H1 (cell line): ENCODE data around the gene PGLYRP4. TPM values are rescaled to one million over a fixed set of nuclear protein-coding genes. Genes with fewer than 3 reads are reported as not detected.

Experiments
- CTCF ChIA-PET: fragments of 300-600 bp; sonication (Branson Sonifier 250); formaldehyde crosslinking; loops from one replicate; lab custom pipeline; 2021; ENCODE audit not compliant: partially characterized antibody; lab: Charles Lee
- POLR2A ChIA-PET: fragments of 300-600 bp; sonication (Branson Sonifier 250); formaldehyde crosslinking; loops from one replicate; lab custom pipeline; 2021; ENCODE audit warnings: inconsistent platforms; ENCODE audit not compliant: partially characterized antibody; lab: Charles Lee
- DNase-seq, 2 experiments: peaks; one replicate each; pipeline versions ENCODE4 v3.0.0 to v3.0.0-alpha.2; 2010 to 2022; ENCODE audit warnings: low spot score in 2 of 2, low read depth in 1 of 2, mixed read lengths in 1 of 2
- FAIRE-seq: peaks from 2 replicates; lab custom pipeline; 2011; peaks lifted over from hg19 to GRCh38; lab: Jason Lieb, UNC
- H2AFZ ChIP-seq: 2 replicates; pipeline ENCODE4 v1.8.1; 2012; ENCODE audit warnings: low read length, inconsistent platforms
- H2AK5ac ChIP-seq: 2 replicates; pipeline ENCODE4 v1.6.1; 2013; ENCODE audit warnings: low read depth, low read length
- H2BK120ac ChIP-seq: replicated peaks from 2 replicates; pipeline ENCODE3; 2013; ENCODE audit warnings: low read depth, low read length, inconsistent platforms
- H2BK12ac ChIP-seq: 2 replicates; pipeline ENCODE4 v1.6.1; 2013; ENCODE audit warnings: low read depth, low read length
- H2BK15ac ChIP-seq: 2 replicates; pipeline ENCODE4 v1.6.1; 2013; ENCODE audit warnings: low read length
- H2BK20ac ChIP-seq: 2 replicates; pipeline ENCODE4 v1.6.1; 2013; ENCODE audit warnings: low read length
- H2BK5ac ChIP-seq: 2 replicates; pipeline ENCODE4 v1.6.1; 2013; ENCODE audit warnings: low read depth, low read length
- H3K14ac ChIP-seq: 2 replicates; pipeline ENCODE4 v1.6.1; 2013; ENCODE audit warnings: inconsistent platforms; ENCODE audit not compliant: insufficient read length
- H3K18ac ChIP-seq: 2 replicates; pipeline ENCODE4 v1.6.1; 2013; ENCODE audit warnings: low read length; ENCODE audit errors: extremely low read depth
- H3K23ac ChIP-seq: 2 replicates; pipeline ENCODE4 v1.6.1; 2013; ENCODE audit warnings: inconsistent platforms; ENCODE audit not compliant: insufficient read length
- H3K23me2 ChIP-seq: 2 replicates; pipeline ENCODE4 v1.6.1; 2013; ENCODE audit warnings: low read depth, low read length
- H3K27ac ChIP-seq: 2 replicates; pipeline ENCODE4 v1.6.1; 2011; ENCODE audit warnings: low read depth, low read length, inconsistent platforms
- H3K27me3 ChIP-seq, 4 experiments: replicated peaks in 1 of 4; 1 replicate in 1 of 4; 2 replicates in 3 of 4; pipeline versions ENCODE4 v1.6.1 to v1.8.1; 2011 to 2013; ENCODE audit warnings: low read length in 3 of 4, mild to moderate bottlenecking in 3 of 4, inconsistent platforms in 2 of 4, mixed read lengths in 2 of 4, moderate library complexity in 1 of 4; ENCODE audit not compliant: control insufficient read depth in 3 of 4, insufficient read depth in 3 of 4; ENCODE audit errors: extremely low read depth in 1 of 4
- H3K36me3 ChIP-seq, 4 experiments: 2 replicates each; pipeline versions ENCODE4 v1.6.1 to v1.8.1; 2011 to 2013; ENCODE audit warnings: mild to moderate bottlenecking in 4 of 4, low read length in 3 of 4, moderate library complexity in 2 of 4, control low read depth in 1 of 4, inconsistent platforms in 1 of 4; ENCODE audit not compliant: insufficient read depth in 4 of 4, control insufficient read depth in 2 of 4
- H3K4ac ChIP-seq: replicated peaks from 2 replicates; pipeline ENCODE3; 2013; ENCODE audit warnings: low read length, low read depth, mixed read lengths, inconsistent platforms; ENCODE audit not compliant: insufficient read length
- H3K4me1 ChIP-seq, 4 experiments: replicated peaks in 1 of 4; 1 replicate in 1 of 4; 2 replicates in 3 of 4; pipeline versions ENCODE4 v1.6.1 to v1.8.1; 2011 to 2013; ENCODE audit warnings: low read length in 3 of 4, inconsistent platforms in 2 of 4, mixed read lengths in 1 of 4; ENCODE audit not compliant: insufficient read depth in 4 of 4, control insufficient read depth in 3 of 4
- H3K4me2 ChIP-seq, 2 experiments: 2 replicates each; pipeline versions ENCODE4 v1.6.1 to v1.8.1; 2011 to 2013; ENCODE audit warnings: low read depth in 2 of 2, low read length in 2 of 2, control low read depth in 1 of 2, inconsistent platforms in 1 of 2, mild to moderate bottlenecking in 1 of 2; ENCODE audit not compliant: insufficient read depth in 1 of 2
- H3K4me3 ChIP-seq, 4 experiments: fragments of 200-600, 300-600 bp in 1 of 4; sonication (generic), shearing (Covaris generic), sonication (Bioruptor Twin) in 1 of 4; 2 replicates each; pipeline versions ENCODE4 v1.5.1 to v1.8.1; 2011 to 2016; ENCODE audit warnings: low read length in 4 of 4, low read depth in 3 of 4, control low read depth in 2 of 4, inconsistent platforms in 2 of 4, mild to moderate bottlenecking in 2 of 4, mixed read lengths in 1 of 4, moderate library complexity in 1 of 4; ENCODE audit not compliant: insufficient read depth in 2 of 4; ENCODE audit errors: extremely low read depth in 1 of 4
- H3K56ac ChIP-seq: replicated peaks from 2 replicates; pipeline ENCODE3; 2013; ENCODE audit warnings: low read depth, mild to moderate bottlenecking, mixed read lengths, low read length, inconsistent platforms; ENCODE audit not compliant: insufficient read length
- H3K79me1 ChIP-seq: 2 replicates; pipeline ENCODE4 v1.6.1; 2013; ENCODE audit warnings: low read depth, low read length, control low read depth
- H3K79me2 ChIP-seq, 2 experiments: 2 replicates each; pipeline versions ENCODE4 v1.6.1 to v1.8.1; 2012 to 2013; ENCODE audit warnings: low read length in 2 of 2, mild to moderate bottlenecking in 2 of 2, inconsistent platforms in 1 of 2; ENCODE audit not compliant: insufficient read depth in 2 of 2, control insufficient read depth in 1 of 2
- H3K9ac ChIP-seq, 4 experiments: replicated peaks in 1 of 4; 1 replicate in 1 of 4; 2 replicates in 3 of 4; pipeline versions ENCODE4 v1.6.1 to v1.8.1; 2011 to 2013; ENCODE audit warnings: low read depth in 3 of 4, low read length in 3 of 4, control low read depth in 2 of 4, mild to moderate bottlenecking in 2 of 4, moderate library complexity in 2 of 4, inconsistent platforms in 1 of 4; ENCODE audit errors: extremely low read depth in 1 of 4
- H3K9me3 ChIP-seq, 2 experiments: 2 replicates each; pipeline versions ENCODE4 v1.6.1 to v1.8.1; 2012 to 2013; ENCODE audit warnings: mild to moderate bottlenecking in 2 of 2, moderate library complexity in 2 of 2, control low read depth in 1 of 2, inconsistent platforms in 1 of 2, low read depth in 1 of 2, low read length in 1 of 2, mixed read lengths in 1 of 2; ENCODE audit not compliant: insufficient read depth in 2 of 2
- H4K20me1 ChIP-seq, 2 experiments: replicated peaks in 1 of 2; 2 replicates each; pipeline versions ENCODE3 to v1.8.1; 2011 to 2013; ENCODE audit warnings: inconsistent platforms in 2 of 2, low read length in 2 of 2, mild to moderate bottlenecking in 1 of 2; ENCODE audit not compliant: insufficient read depth in 2 of 2, control insufficient read depth in 1 of 2
- H4K5ac ChIP-seq: 2 replicates; pipeline ENCODE4 v1.6.1; 2013; ENCODE audit warnings: low read length, low read depth, mixed read lengths, inconsistent platforms; ENCODE audit not compliant: insufficient read length
- H4K8ac ChIP-seq: 2 replicates; pipeline ENCODE4 v1.8.0; 2013; ENCODE audit warnings: mild to moderate bottlenecking, moderate library complexity, low read length, inconsistent platforms; ENCODE audit not compliant: insufficient read depth; ENCODE audit errors: extremely low read depth
- H4K91ac ChIP-seq: replicated peaks from 2 replicates; pipeline ENCODE3; 2013; ENCODE audit warnings: low read length, mixed read lengths, inconsistent platforms; ENCODE audit not compliant: insufficient read length
- CBX5 ChIP-seq: fragments of 300-800, 300-1000 bp; sonication (generic); IDR thresholded peaks from 2 replicates; pipeline ENCODE4 v1.7.1; 2016; ENCODE audit warnings: antibody characterized with exemption, low read length, low read depth
- EGR1 ChIP-seq: IDR thresholded peaks from 2 replicates; pipeline ENCODE4 v1.6.1; 2011; ENCODE audit warnings: low read depth, low read length, borderline replicate concordance
- GABPA ChIP-seq: IDR thresholded peaks from 2 replicates; pipeline ENCODE4 v1.6.1; 2011; ENCODE audit warnings: mild to moderate bottlenecking, low read length, moderate library complexity, borderline replicate concordance; ENCODE audit not compliant: insufficient read depth
- HDAC6 ChIP-seq: IDR thresholded peaks from one replicate; pipeline ENCODE4 v1.7.1; 2012; ENCODE audit warnings: low read depth, mild to moderate bottlenecking, inconsistent platforms, low read length, moderate library complexity
- KDM4A ChIP-seq: IDR thresholded peaks from one replicate; pipeline ENCODE4 v1.7.1; 2012; ENCODE audit warnings: low read depth, mild to moderate bottlenecking, moderate library complexity, low read length, inconsistent platforms; ENCODE audit not compliant: severe bottlenecking
- SAP30 ChIP-seq: fragments of 300-600 bp; sonication (generic); IDR thresholded peaks from 2 replicates; pipeline ENCODE4 v1.7.1; 2012; ENCODE audit warnings: low read length, moderate library complexity, mild to moderate bottlenecking, inconsistent platforms; ENCODE audit not compliant: insufficient read depth, insufficient replicate concordance
- SIRT6 ChIP-seq: IDR thresholded peaks from one replicate; pipeline ENCODE4 v1.7.1; 2012; ENCODE audit warnings: low read length, inconsistent platforms
- SUZ12 ChIP-seq: fragments of 200-600 bp; sonication (generic); IDR thresholded peaks from 2 replicates; pipeline ENCODE4 v1.6.1; 2012; ENCODE audit warnings: mild to moderate bottlenecking, inconsistent platforms, low read length, moderate library complexity, mixed read lengths
- WGBS, 2 experiments: shearing (Covaris generic) in 1 of 2; methylation state at CpG; one replicate each; pipeline versions ENCODE4 v1.1.6 to v1.1.7; 2013 to 2015; ENCODE audit warnings: low lambda C conversion rate in 2 of 2, mixed read lengths in 2 of 2, inconsistent platforms in 1 of 2, low coverage in 1 of 2, missing lambda C conversion rate in 1 of 2; ENCODE audit not compliant: insufficient replicate concordance in 2 of 2, insufficient coverage in 1 of 2, insufficient read length in 1 of 2; ENCODE audit errors: extremely low coverage in 1 of 2, missing lambda C conversion rate in 1 of 2; 5-methylcytosine and 5-hydroxymethylcytosine counted together
- polyA plus RNA-seq, 7 experiments: library from polyadenylated mRNA; depleted of rRNA in 3 of 7; stranded (reverse) in 5 of 7; unstranded in 2 of 7; fragments of >200 nt in 5 of 7; fragments of 200-250 nt in 2 of 7; gene quantifications; 1 replicate in 5 of 7; 2 replicates in 1 of 7; 4 replicates in 1 of 7; pipeline versions ENCODE4 v1.2.1 to v1.2.3, GENCODE V29; 2011 to 2013; ENCODE audit warnings: missing spikeins in 2 of 7, mixed read lengths in 2 of 7
- total RNA-seq: library from RNA; stranded (reverse); fragmentation: NEBNext Ultra II Directional; extraction: Animal tissue kit (Norgen Biotek cat#: 25700); gene quantifications from 2 replicates; pipeline ENCODE4 v1.2.1, GENCODE V29; 2021
- TF ChIP-seq, protein P1 (sequence below): IDR thresholded peaks from 2 replicates; pipeline ENCODE4 v1.6.1; 2011; ENCODE audit warnings: low read length, improper control_type of control experiment

Gene PGLYRP4
- total and polyA plus RNA-seq, 2 of the 8 experiments (the other 6 are each of a cell fraction or from before 2014, with no cell fraction given): not detected

- H3K27me3 ChIP-seq: no peaks in the 10 kb centered on the region
- no peak overlapping the region for H2BK20ac ChIP-seq
- no peak overlapping the region for H3K27ac ChIP-seq
- H4K20me1 ChIP-seq: no peaks in the 10 kb centered on the region
- H3K79me2 ChIP-seq: no peaks in the 10 kb centered on the region
- H3K23ac ChIP-seq: no peak overlapping the region
- peak overlapping the region; percentile 31; the same call in 1 of the 2 replicates for H4K8ac ChIP-seq
- H3K79me1 ChIP-seq: no peaks in the 10 kb centered on the region
- H3K36me3 ChIP-seq: no peaks in the 10 kb centered on the region
- TF ChIP-seq SUZ12 (no peak), SAP30 (no peak), KDM4A (no peak), HDAC6 (no peak), GABPA (no peak), SIRT6 (no peak), EGR1 (no peak), CBX5 (no peak)
- TF ChIP-seq, protein P1, sequence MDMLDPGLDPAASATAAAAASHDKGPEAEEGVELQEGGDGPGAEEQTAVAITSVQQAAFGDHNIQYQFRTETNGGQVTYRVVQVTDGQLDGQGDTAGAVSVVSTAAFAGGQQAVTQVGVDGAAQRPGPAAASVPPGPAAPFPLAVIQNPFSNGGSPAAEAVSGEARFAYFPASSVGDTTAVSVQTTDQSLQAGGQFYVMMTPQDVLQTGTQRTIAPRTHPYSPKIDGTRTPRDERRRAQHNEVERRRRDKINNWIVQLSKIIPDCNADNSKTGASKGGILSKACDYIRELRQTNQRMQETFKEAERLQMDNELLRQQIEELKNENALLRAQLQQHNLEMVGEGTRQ: no peak
- H3K9me3 ChIP-seq: no peaks in the 10 kb centered on the region
- WGBS, 2 experiments: 87% methylated on average over 10 of the region's 10 CpGs; no CpG with 5 or more reads in 1 of the 2 experiments
- no peak overlapping the region for H2BK5ac ChIP-seq
- H3K4me2 ChIP-seq: no peak overlapping the region
- no peak overlapping the region for H3K18ac ChIP-seq
- no peak overlapping the region for H3K56ac ChIP-seq
- H4K5ac ChIP-seq: no peak overlapping the region
- no peaks in the 10 kb centered on the region; a peak in 1 of 7 replicates for H3K4me1 ChIP-seq
- POLR2A ChIA-PET: no interaction called here
- H2AFZ ChIP-seq: no peak overlapping the region
- H4K91ac ChIP-seq: no peak overlapping the region
- no peak overlapping the region for H2BK12ac ChIP-seq
- H2BK15ac ChIP-seq: no peak overlapping the region
- no peaks in the 10 kb centered on the region for H3K23me2 ChIP-seq
- H2BK120ac ChIP-seq: no peak overlapping the region
- DNase-seq: no peak
- no peak for FAIRE-seq
- CTCF ChIA-PET: interaction anchor here (0.6 to 2.7 kb wide), 13 partner anchors 14 to 213 kb away, joined by 3 to 32 read pairs (median 4); no protein-coding TSS in a partner anchor
- no peak overlapping the region for H3K9ac ChIP-seq
- H3K4me3 ChIP-seq: no peak overlapping the region
- peak overlapping the region; percentile 16 for H3K4ac ChIP-seq
- H2AK5ac ChIP-seq: no peak overlapping the region
- no peak overlapping the region for H3K14ac ChIP-seq
Observed at GRCh38 chr1:153357076-153357852, 8.6 kb upstream of the PGLYRP4 start.
